H7 (cell line): ENCODE results near the gene EML3. TPM values are rescaled to one million over a fixed set of nuclear protein-coding genes. Genes with fewer than 3 reads are reported as not detected.

Source experiments
- DNase-seq: peaks from one replicate; pipeline ENCODE4 v3.0.0; 2012
- H3K27me3 ChIP-seq: 2 replicates; pipeline ENCODE4 v1.6.0; 2011; ENCODE audit warnings: mild to moderate bottlenecking, low read length; ENCODE audit not compliant: control insufficient read depth, insufficient read depth
- H3K36me3 ChIP-seq: replicated peaks from 2 replicates; pipeline ENCODE4 v1.5.1; 2011; ENCODE audit warnings: low read length; ENCODE audit not compliant: control insufficient read depth, insufficient read depth
- H3K4me3 ChIP-seq: 2 replicates; pipeline ENCODE4 v1.5.1; 2011; ENCODE audit warnings: low read depth, mild to moderate bottlenecking, control low read depth, low read length, moderate library complexity; ENCODE audit not compliant: insufficient read depth
- total RNA-seq: library from RNA; depleted of rRNA; stranded (reverse); fragments of >200 nt; shearing (Covaris generic); gene quantifications from 2 replicates; pipeline ENCODE4 v1.2.3, GENCODE V29; 2014

The EML3 gene
- total RNA-seq, 1 experiment from 2014 or later = 28.0 TPM

DNA sequence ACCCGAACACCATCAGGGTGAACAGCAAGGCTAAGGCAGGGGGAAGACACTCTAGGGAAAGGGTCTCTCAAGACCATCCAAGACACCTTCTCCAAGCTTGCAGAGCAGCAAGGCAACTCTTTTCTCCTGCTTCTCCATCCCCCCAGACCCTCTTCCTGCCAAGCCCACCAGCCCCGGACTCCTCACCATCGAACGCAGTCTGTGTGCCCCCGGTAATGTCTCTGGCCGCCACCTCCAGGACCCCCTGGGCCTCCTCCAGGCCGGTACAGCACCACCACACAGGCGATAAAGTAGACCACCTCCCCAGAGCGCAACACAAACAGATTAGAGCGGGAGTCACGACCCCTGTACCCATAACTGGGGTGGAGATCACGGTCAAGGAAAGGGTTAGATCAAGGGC is 3.8 kb downstream of the EML3 start:
- H3K36me3 ChIP-seq = peaks cover 1% of the 10 kb centered on the region; the same call in 1 of the 2 replicates
- no peak overlapping the region for H3K4me3 ChIP-seq
- DNase-seq = no peak
- H3K27me3 ChIP-seq = peaks cover 8% of the 10 kb centered on the region

DNA sequence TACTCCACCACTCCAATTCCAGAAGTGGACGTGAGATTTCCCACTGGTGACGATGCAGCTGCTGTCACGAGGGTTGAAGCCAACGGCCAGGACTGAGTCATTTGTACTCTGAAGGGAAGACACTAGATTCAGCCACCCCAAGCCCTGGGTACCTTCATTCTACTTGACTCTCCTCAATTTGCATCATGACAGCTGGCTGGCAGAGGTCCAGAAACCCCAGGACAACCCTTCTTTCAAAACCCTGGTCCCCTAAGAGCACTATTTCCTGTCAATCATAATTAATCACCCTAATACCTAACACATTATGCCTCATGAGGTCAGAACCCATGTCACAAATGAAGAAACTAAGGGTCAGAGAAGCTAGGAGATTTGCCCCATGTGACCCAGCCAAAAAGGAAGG is 4.9 kb downstream of the EML3 start:
- Histone ChIP-seq H3K36me3 (peaks cover 1% of the 10 kb centered on the region; the same call in 1 of the 2 replicates), H3K4me3 (no peak overlapping the region), H3K27me3 (peaks cover 18% of the 10 kb centered on the region)
- no peak for DNase-seq

DNA sequence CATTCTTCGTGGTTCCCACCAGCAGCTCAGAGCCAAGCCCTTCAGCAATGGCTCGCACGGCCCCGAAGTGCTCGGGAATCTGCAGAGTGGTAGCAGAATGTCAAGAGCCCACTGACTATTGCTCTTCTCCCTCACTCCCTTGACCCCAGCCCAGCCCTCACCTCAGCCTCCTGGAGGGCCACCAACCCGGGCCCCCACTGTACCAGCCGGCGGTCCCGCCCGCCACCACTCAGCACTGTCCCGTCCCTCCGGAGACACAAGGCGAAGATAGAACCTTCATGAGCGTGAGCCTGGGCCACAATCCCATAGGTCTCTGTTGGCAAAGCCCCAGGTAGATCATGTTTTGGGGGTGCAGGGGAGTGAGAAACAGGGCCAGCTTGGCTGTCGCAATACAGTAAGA is 6.7 kb downstream of the EML3 start:
- Histone ChIP-seq H3K36me3 (peaks cover 1% of the 10 kb centered on the region; the same call in 1 of the 2 replicates), H3K27me3 (peaks cover 19% of the 10 kb centered on the region)
- DNase-seq = no peak

DNA sequence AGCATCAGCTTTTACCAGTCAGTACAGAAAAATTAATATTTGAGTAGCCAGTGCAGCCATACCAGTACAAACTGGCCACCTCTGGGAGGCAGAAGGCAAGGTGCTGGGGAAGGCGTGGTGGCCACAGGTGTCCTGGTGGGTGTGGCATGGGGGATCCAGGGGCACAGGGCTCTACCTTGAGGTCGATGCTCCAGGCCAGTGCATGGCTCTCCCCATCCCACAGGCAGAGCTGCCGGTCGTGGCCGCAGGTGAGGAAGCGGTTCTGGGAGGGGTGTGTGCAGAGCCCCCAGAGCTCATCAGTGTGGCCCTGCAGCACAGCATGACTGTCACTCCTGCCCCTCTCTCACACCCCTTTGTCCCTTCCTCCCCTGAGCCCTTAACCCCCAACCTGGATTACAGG is 7.1 kb downstream of the EML3 start:
- Histone ChIP-seq H3K36me3 (peaks cover 1% of the 10 kb centered on the region; the same call in 1 of the 2 replicates), H3K27me3 (peaks cover 22% of the 10 kb centered on the region), H3K4me3 (no peak overlapping the region)
- DNase-seq = no peak

More for the DNA sequence above, 6.7 kb downstream of the EML3 start:
- no peak overlapping the region for H3K4me3 ChIP-seq

DNA sequence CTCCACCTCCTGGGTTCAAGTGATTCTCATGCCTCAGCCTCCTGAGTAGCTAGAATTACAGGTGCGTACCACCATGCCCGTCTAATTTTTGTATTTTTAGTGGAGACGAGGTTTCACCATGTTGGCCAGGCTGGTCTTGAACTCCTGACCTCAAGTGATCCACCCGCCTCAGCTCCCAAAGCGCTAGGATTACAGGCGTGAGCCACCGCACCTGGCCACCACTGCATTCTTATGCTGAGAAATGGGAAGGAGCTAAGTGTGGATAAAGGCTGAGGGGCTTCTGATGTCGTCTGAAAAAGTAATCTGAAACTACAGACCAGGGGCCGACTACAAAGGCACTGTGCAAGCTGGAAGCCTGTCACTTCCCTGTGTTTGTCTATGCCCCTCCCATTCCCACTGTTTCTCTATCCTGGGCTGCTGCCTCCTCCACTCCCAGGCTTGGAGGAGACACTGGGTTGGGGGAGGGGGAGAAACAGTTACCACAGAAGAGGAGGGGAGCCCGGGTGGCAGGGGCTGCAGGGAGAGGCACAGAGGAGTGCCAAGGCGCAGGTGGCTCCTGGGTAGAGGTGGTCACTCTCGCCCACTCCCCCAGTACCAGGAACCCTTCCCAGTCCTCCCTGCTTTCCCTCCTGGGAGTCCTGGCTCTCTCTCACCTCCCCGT is 8.0 kb downstream of the EML3 start:
- Histone ChIP-seq H3K36me3 (peaks cover 1% of the 10 kb centered on the region; the same call in 1 of the 2 replicates), H3K4me3 (no peak overlapping the region), H3K27me3 (peaks cover 23% of the 10 kb centered on the region)
- peak; percentile 70 for DNase-seq

DNA sequence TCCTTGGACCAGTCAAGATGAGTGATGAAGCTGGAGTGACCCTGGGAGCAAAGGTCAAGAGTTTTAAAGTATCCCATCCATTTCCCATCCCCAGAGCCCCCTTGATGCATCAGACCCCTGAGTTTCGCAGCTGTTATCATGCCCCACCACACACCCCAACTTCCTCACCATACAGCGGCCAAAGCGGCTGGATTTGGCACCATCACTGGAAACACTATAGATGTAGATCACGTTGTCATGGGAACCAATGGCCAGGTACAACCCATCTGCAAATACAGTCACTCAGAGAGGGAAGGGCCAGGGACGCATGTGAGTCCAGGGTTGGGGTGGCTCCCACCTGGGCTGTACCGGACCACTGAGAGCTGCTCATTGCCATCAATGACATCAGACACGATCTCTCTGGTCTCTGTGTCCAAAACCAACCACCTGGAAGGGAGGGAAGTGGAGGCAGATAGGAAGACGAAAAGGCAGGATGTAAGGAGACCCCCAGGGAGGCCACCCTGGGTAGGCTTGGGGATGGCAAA is 8.7 kb downstream of the EML3 start:
- no peak for DNase-seq
- peaks cover 1% of the 10 kb centered on the region; the same call in 1 of the 2 replicates for H3K36me3 ChIP-seq
- no peak overlapping the region for H3K4me3 ChIP-seq
- H3K27me3 ChIP-seq = peaks cover 23% of the 10 kb centered on the region

DNA sequence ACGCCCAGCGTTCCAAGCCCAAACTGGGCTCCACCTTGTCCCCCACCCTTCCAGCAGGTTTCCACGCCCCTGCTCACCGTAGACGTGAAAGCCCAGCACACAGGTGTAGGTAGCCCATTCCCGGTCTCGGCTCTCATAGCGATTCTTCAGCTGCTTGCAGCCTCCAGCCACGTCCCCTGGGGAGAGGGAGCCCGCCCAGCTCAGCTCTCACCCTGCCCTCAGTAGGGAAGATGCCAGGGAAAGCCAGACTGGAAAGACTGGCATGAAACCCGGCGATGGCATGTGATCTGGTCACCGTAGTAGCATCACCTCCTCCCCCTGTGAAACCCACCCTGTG is 9.5 kb downstream of the EML3 start:
- H3K27me3 ChIP-seq = peaks cover 23% of the 10 kb centered on the region
- peak overlapping the region; percentile 95 for H3K4me3 ChIP-seq
- DNase-seq = no peak
- peaks cover 5% of the 10 kb centered on the region for H3K36me3 ChIP-seq

DNA sequence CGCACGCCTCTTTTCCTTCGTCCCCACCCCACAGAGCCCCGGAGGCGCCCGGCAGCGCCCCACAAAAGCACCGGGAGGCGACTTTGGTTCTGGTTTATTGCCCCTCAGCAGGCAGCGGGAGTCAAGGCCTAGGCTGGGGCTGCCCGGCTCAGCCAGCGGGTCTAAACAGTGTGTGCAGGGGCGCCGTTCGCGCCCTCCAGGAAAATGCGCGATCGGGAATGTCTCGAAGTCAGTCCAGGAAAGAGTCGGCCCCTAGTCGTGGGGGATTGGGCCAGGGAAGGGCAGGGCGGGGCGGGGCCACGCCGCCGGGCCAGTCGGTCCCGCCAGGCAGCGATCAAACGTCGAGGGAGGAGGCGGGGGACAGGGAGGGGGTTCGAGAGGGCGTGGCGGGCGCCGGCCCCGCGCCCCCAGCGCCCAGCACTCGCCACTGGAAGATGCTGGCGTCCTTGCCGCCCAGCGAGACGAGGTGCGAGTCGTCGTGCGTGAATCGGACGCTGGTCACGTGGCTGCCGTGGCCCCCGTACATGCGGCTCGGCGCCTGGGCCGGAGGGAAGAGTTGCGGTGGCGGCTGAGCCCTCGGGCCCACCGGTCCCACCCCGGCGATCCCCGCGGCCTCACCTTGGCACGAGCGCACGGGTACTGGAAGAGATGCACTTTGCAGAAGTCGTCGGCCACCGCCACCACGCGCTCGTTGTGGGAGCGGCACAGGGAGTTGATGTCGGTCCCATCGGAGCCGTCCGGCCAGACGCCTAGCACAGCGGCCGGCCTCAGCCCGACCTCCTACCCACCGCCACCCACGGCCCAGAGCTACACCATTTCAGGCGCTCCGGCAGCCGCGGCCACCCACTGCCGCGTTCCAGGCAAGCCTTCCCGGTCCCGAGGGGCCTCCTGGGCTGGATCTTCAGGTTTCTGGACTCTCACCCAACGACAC is 10.2 kb downstream of the EML3 start:
- peak overlapping the region; percentile 95 for H3K4me3 ChIP-seq
- peaks cover 23% of the 10 kb centered on the region for H3K27me3 ChIP-seq
- peaks cover 10% of the 10 kb centered on the region for H3K36me3 ChIP-seq
- peak; percentile 97 for DNase-seq

DNA sequence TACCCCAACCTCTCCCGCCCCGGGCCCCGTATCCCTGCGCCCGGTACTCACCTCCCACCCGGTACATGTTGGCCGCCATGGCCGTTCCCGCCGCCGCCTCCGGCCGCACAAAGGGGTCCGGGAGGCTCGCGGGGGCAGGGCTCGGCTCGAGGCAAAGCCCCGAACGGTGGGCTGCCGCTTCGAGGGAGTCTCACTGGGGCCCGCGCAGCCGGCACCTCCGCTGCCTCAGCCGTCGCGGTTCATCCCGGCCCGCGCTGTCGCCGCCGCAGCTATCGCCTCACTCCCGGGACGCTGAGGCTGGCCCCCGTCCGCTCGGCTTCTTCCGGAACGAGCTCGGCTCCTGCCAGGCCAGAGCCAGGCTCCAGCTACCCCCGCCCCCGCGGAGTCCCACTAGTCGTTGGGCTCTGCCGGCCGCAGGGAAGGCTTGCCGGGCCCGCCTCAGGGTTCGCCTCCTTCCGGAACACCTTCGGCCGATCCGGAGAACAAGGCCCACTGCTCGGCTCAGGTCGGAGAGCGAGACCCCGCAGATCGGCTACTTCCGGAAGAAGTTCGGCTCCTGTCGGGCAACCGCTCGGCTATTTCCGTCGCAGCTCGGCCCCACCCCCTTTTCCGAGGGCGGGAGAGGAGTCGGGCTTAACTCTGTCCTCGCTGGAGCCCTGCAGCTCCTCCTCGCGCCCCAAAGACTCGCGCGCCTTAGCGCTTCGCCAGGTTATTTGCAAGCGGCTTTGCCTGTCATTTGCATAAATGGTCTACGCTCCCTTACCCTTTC is 11.0 kb downstream of the EML3 start, which contains the start of gene MTA2:
Gene MTA2, minus strand, starts transcription at position 494 of the 769 bp plus-strand sequence. Its CDS starts 415 bp downstream, at position 79.
- Histone ChIP-seq H3K36me3 (peaks cover 14% of the 10 kb centered on the region), H3K27me3 (peaks cover 23% of the 10 kb centered on the region), H3K4me3 (peak within 1 kb of the TSS; percentile 95)
- peak; percentile 98 for DNase-seq

DNA sequence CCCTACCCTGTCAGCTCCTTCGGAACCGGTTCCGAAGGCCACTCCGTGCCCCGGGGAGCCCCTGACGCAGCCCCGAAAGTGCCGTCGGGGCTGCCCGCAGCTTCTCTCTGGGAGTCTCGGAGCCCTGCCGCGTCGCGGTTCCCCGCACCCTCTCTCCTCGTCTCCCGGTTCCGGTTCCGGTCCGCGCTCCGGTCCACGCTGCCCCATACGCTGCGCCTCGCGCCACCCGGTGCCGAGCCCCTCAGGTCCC is 11.5 kb downstream of the EML3 start:
- Histone ChIP-seq H3K4me3 (peak overlapping the region; percentile 95), H3K36me3 (peaks cover 18% of the 10 kb centered on the region), H3K27me3 (peaks cover 23% of the 10 kb centered on the region)
- peak; percentile 74 for DNase-seq

DNA sequence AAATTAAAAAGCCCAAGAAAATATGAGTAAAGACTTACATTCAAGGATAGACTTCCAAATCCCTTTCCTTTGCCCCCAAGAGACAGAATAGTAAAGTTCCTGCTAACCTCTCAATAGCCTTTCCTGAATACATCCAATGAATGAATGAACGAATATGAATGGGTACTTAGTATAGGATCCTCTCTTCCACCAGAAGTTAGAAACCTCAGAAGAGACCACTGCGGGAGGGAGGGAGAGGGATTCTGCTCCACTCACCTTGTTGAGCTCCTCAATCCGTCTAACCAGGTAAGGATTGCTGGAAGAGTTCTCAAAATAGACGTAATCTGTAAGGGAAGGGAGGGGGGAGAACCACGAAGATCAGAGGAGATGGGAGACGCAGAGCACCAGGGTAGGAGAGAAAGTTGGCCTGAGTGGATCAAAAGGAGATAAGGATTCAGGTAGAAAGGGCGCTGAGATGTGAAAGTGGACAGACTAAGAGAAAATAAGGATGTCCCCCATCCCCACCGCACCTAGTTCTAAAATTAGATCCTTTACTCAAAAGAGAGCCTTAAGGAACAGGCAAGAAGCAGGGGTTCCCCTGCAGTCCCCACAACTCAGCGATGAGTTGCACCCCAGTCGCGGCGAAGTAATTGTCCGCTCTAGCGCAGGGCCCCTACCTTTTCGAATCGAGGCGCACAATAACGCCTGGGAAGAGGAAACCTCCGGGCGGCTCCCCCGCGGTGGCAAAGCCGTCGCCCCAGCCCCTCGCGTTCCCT is 12.0 kb downstream of the EML3 start:
- DNase-seq = peak; percentile 57
- Histone ChIP-seq H3K27me3 (peaks cover 23% of the 10 kb centered on the region), H3K36me3 (peaks cover 23% of the 10 kb centered on the region), H3K4me3 (peak overlapping the region; percentile 95)

DNA sequence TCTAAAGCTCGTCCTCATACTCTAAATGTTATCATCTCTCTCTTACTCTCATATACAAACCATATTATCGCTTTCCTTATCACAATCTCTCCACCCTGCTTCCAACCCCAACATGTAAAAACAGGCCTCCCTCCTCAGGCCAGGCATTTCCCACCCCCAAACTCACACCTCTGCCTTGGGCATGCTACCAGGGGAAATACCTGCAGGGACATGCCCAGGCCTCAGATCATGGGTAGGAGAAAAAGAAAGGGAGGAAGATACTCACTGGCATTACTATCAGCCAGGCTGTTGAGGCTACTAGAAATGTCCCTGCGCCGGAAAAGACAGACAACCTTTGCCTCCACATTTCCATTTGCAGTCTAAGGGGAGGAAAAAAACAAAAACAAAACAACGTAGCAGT is 12.7 kb downstream of the EML3 start:
- peaks cover 23% of the 10 kb centered on the region for H3K27me3 ChIP-seq
- peaks cover 28% of the 10 kb centered on the region for H3K36me3 ChIP-seq
- peak overlapping the region; percentile 95; the same call in 1 of the 2 replicates for H3K4me3 ChIP-seq
- no peak for DNase-seq

DNA sequence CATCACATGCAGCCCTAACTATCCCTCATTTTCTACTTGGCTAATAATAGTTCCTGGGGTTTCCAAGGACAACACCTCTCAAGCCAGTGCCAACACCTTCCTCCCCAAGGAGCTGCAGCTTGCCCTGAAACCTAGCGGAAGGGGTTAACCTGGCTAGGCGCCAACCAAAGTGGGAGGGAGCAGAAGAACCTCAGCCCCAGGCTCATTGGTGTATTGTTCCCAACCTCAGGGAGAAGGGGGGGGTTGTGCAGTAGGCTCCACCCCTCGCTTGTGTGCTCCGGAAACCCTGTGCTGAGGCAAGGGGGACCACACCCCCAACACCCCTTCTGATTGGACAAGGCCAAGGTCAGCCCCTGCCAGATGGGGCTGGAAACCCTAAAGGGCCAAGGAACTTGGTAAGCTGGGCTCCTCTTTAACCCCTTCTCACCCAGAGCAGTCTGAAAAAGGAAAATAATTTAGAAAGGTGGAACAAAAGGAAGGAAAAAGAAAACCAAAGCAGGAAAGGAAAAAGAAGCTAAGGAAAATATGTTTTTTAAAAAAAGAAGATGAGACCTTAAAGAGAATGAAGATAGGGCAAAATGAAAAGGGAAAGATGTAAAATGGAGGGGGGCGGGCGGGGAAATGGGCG is 13.4 kb downstream of the EML3 start:
- H3K27me3 ChIP-seq = peaks cover 23% of the 10 kb centered on the region
- peaks cover 29% of the 10 kb centered on the region for H3K36me3 ChIP-seq
- H3K4me3 ChIP-seq = no peak overlapping the region
- DNase-seq = peak; percentile 98
